RPMI7951 (cell line): ENCODE data around the gene MAX. TPM values are rescaled to one million over a fixed set of nuclear protein-coding genes. Genes with fewer than 3 reads are reported as not detected.

ENCODE experiments used
- DNase-seq: peaks from one replicate; pipeline ENCODE4 v3.0.0-alpha.2; 2012; ENCODE audit warnings: low read depth
- total RNA-seq: library from RNA; depleted of rRNA; stranded (reverse); fragments of >200 nt; shearing (Covaris generic); gene quantifications from 2 replicates; pipeline ENCODE4 v1.2.3, GENCODE V29; 2014; rRNA removed

The MAX gene
- total RNA-seq, result 28.2 and 36.8 TPM in 2 replicates

- peak; percentile 97 for DNase-seq
Measured at GRCh38 chr14:65102441-65103149, at the start of gene MAX. TSS of gene MAX (minus strand) at chr14:65102517. CDS start at chr14:65102339, 178 bp downstream.

- DNase-seq, result no peak
Measured at GRCh38 chr14:65151609-65151956, 49.3 kb upstream of the MAX start.

GRCh38 chr14:65150898-65151608 lies 48.7 kb upstream of the MAX start:
- no peak for DNase-seq

GRCh38 chr14:65149116-65149515 lies 46.8 kb upstream of the MAX start:
- no peak for DNase-seq

GRCh38 chr14:65144170-65144569 lies 41.9 kb upstream of the MAX start:
- DNase-seq, result no peak

- DNase-seq, result no peak
Measured at GRCh38 chr14:65142914-65143625, 40.8 kb upstream of the MAX start.

- no peak for DNase-seq
Measured at GRCh38 chr14:65142429-65142828, 40.1 kb upstream of the MAX start.

- DNase-seq, result no peak
Measured at GRCh38 chr14:65141523-65141922, 39.2 kb upstream of the MAX start.

GRCh38 chr14:65137648-65138307 lies 35.5 kb upstream of the MAX start:
- DNase-seq, result no peak

- DNase-seq, result no peak
Measured at GRCh38 chr14:65134651-65135579, 32.6 kb upstream of the MAX start.

GRCh38 chr14:65132855-65133254 lies 30.5 kb upstream of the MAX start:
- no peak for DNase-seq

- DNase-seq, result peak; percentile 15
Measured at GRCh38 chr14:65131301-65131701, 29.0 kb upstream of the MAX start.

- no peak for DNase-seq
Measured at GRCh38 chr14:65128096-65128495, 25.8 kb upstream of the MAX start.

- no peak for DNase-seq
Measured at GRCh38 chr14:65117769-65118745, 15.7 kb upstream of the MAX start.

- DNase-seq, result no peak
Measured at GRCh38 chr14:65115615-65116014, 13.3 kb upstream of the MAX start.

- no peak for DNase-seq
Measured at GRCh38 chr14:65110525-65110924, 8.2 kb upstream of the MAX start.

GRCh38 chr14:65109357-65109756 lies 7.0 kb upstream of the MAX start:
- no peak for DNase-seq

GRCh38 chr14:65107200-65107599 lies 4.9 kb upstream of the MAX start:
- DNase-seq, result no peak

GRCh38 chr14:65106736-65107135 lies 4.4 kb upstream of the MAX start:
- DNase-seq, result no peak

GRCh38 chr14:65106316-65106715 lies 4.0 kb upstream of the MAX start:
- no peak for DNase-seq
